Measurements from ENCODE around the gene HSP90AB1.
"Not testable (repeated sequence)": the region's sequence is repeated elsewhere in the genome, so short reads cannot be mapped to it uniquely, and the experiment has no call there.

HSP90AB1 gene

GRCh38 chr6:44222486-44223318, 24.2 kb upstream of the HSP90AB1 start:
- no peak for DNase-seq

- peak; percentile 87 for DNase-seq
These were observed 23.4 kb upstream of the HSP90AB1 start, which contains the start of gene SLC29A1 for GRCh38 chr6:44223319-44224028. Gene SLC29A1, plus strand, starts transcription at chr6:44223595. Its CDS starts 3,719 bp downstream, at chr6:44227314.

- DNase-seq: no peak
These were observed 22.6 kb upstream of the HSP90AB1 start for GRCh38 chr6:44224029-44224964.

- no peak for DNase-seq
These were observed 22.0 kb upstream of the HSP90AB1 start for GRCh38 chr6:44224965-44225305.

- DNase-seq: no peak
These were observed 21.1 kb upstream of the HSP90AB1 start for GRCh38 chr6:44225579-44226325.

GRCh38 chr6:44226368-44227147, 20.3 kb upstream of the HSP90AB1 start:
- no peak for DNase-seq

GRCh38 chr6:44227148-44227793, 19.6 kb upstream of the HSP90AB1 start:
- DNase-seq: no peak

- no peak for DNase-seq
These were observed 18.9 kb upstream of the HSP90AB1 start for GRCh38 chr6:44228031-44228430.

GRCh38 chr6:44228433-44228832, 18.5 kb upstream of the HSP90AB1 start:
- no peak for DNase-seq

- no peak for DNase-seq
These were observed 18.1 kb upstream of the HSP90AB1 start for GRCh38 chr6:44228836-44229235.

- no peak for DNase-seq
These were observed 17.4 kb upstream of the HSP90AB1 start for GRCh38 chr6:44229376-44230033.

GRCh38 chr6:44230034-44230675, 16.7 kb upstream of the HSP90AB1 start:
- DNase-seq: no peak

- not testable (repeated sequence) for DNase-seq
These were observed 15.5 kb upstream of the HSP90AB1 start for GRCh38 chr6:44231426-44231825.

GRCh38 chr6:44232676-44233566, 14.0 kb upstream of the HSP90AB1 start:
- DNase-seq: no peak

- no peak for DNase-seq
These were observed 13.3 kb upstream of the HSP90AB1 start for GRCh38 chr6:44233567-44234100.

GRCh38 chr6:44234101-44235025, 12.5 kb upstream of the HSP90AB1 start:
- DNase-seq: peak; percentile 88

GRCh38 chr6:44235269-44235668, 11.6 kb upstream of the HSP90AB1 start:
- DNase-seq: no peak
